Stimulated activated CD4-positive, alpha-beta T cell treated with anti-CD3 and anti-CD28 coated beads, Interleukin-1b, Interleukin-23, amount 100 ng/mL, for 48 hours (primary cell): ENCODE measurements around the gene GLOD5.
A peak's percentile ranks its signal among the peaks of the same experiment; 100 is the strongest.

ENCODE experiments used
- DNase-seq: peaks from one replicate; pipeline ENCODE4 v3.0.0-alpha.2; 2020

GLOD5 gene

DNA sequence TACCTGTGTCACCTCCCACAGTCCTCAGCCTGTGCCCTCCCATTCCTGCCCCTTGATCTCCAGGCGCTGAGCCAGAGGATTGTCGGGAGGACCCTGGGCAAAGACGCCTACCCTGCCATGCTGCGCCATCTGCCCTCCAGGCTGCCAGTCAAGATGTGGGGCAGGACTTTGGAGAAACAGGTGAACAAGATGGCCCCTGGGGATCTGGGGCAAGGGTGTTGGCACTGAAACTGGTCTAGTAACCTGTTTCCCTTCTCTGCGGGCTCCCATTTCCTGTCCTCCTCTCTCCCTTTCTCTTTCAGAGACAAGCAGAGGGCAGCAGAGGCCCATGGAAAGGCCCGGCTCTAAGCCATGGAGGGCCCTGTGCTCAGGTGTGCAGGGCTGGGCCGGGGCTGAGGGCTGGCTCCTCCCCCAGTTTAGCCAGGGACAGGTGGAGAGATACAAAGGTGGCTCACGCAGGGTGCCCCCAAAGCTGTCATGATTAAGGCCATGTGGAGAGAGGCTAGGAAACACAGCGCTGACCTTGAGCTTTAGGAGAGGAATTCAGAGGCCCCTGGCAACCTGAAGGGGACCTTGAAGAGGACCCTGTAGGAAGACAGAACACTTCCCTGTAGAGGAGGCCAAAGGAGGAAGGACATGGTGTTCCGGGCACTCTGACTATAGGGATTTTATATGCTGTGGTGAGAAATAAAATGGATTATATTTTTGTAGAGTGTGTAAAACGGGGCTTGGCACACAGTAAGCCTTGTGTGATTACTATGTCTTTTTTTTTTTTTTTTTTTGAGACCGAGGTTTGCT is at the start of gene GLOD5:
GLOD5 (plus strand) TSS at position 74 of the 798 bp plus-strand sequence; CDS start at position 118, 44 bp downstream.
- peak; percentile 2 for DNase-seq

DNA sequence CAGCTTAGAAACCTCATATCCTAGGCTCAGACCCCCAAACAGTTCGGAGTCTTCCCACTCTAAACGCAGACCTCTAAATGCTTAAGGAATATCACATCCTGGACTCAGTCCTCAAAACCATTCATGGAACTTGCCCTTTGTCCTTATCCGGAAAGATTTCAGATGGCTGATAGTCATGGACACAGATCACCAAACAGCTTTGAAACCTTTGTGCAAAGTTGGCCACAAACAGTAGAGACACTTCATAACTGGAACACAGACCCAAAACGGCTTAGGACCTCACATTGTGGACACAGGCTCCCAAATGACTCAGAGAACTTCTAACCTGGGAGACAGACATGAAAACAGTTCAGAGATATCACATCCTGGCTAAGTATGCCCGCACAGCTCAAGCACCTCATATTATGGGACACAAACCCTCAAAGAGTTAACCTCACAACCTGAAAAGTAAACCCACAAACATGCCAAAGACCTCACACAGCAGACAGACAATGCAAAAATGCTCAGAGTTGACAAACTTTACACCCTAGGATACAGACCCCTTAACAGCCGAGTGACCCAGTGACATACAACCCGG is 49.5 kb upstream of the GLOD5 start:
- DNase-seq = no peak

DNA sequence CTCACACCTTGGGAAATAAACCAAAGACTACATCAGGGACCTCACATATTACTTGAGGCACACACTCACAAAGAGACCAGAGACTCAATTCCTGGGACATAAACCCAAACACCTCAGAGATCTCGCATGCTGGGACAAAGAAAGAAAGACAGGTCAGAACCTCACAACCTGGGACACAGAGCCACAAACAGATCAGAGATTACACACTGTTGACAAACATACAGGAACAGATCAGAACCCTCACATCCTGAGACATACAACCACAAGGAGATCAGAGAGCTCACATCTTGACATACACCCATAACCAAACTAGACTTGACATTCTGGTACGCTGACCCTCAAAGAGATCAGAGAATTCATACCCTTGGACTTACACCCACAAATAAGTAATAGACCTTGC is 47.7 kb upstream of the GLOD5 start:
- DNase-seq = no peak

DNA sequence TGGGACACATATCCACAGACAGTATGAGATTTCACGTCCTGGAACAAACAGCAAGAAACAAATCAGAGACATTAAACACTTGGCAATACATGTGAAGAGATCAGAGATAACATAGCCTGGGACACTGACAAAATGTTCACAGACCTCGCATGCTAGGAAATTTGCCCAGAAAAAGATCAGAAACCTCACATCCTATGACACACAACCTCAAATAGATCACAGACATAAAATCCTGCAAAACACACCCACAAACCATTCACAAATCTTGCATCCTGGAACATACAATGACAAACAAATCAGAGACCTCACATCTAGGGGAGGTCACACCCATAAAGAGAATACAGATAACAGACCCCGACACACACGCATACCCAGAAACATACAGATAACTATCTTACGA is 47.0 kb upstream of the GLOD5 start:
- no peak for DNase-seq

DNA sequence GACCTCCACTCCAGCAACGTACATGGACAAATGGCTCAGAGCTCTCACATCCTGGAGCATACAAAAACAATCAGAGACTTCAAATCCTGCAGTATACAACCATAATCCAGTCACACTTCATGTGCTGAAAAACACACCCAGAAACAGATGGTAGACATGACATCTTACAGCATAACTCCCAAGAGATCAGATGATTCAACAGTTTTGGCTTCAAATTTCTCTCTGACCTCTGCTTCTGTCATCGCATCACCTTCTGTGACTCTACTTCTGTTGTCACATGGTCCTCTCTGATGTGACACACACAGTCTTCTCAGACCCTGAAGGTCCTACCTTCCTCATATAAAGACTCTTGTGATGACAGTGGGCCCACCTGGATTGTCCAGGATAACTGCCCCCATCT is 46.5 kb upstream of the GLOD5 start:
- DNase-seq = no peak

DNA sequence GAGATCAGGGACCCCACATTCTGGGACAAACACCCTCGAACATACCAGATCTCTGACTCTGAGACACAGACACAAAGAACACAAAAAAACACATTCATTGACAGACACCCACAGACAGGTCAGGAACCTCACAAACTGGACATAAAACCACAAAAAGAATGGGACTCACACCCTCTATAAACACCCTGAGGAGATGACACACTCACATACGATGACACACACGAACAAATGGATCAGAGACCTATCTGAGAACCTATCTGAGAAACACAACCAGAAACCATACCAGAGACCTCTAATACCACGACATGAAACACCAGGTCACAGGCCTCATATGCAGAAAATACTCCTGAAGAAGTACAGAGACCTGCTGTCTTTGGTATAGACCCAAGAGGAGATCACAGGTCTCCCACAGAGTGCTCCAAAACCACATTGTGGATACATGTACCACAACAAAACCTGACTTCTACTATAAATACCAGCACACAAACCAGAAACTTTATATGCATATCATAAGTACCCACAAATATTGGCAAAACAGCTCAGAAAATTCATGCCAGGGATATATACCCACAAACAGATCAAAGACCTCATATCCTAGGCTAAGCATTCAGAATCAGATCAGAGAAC is 45.6 kb upstream of the GLOD5 start:
- no peak for DNase-seq

DNA sequence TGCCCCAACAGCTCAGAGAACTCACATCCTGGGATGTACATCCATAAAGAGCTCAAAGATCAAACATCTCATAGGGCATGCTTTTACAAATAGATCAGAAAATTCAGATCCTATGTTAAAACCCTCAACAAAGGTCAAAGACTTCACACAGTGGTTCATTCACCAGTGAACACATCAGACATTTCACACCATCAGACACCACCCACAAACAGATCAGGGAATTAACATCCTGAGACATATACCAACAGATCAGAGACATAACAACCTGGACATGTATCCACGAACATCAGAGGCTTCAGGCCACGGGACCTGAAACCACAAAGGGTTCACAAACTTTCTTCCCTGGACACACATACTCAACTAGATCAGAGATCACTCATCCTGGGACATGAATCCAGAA is 41.6 kb upstream of the GLOD5 start:
- no peak for DNase-seq

DNA sequence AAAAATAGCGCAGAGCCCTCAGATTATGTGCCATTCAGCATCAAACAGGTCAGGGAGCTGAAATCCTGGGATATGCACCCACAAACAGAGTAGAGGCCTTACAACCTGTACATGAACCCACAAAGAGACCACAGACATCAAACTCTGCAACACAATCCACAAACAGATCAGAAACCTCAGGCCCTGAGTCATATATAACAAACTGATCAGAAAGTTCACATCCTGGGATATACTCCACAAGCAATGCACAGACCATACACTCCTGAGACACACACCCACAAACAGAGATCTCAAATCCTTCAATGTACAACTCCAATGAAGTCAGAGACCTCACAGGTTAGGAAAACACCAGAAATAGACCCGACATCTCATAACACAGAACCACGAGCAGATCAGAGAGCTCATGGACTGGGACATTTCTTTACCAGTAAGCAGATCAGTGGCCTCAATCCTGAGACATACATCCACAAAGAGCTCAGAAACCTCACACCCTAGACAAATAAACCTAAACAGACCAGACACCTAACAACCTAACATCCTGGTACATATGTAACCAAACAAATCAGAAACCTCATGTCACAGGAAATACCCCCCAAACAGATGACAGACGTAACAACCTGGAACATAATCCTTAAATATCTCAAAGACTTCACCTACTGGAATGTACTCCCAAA is 40.8 kb upstream of the GLOD5 start:
- no peak for DNase-seq

DNA sequence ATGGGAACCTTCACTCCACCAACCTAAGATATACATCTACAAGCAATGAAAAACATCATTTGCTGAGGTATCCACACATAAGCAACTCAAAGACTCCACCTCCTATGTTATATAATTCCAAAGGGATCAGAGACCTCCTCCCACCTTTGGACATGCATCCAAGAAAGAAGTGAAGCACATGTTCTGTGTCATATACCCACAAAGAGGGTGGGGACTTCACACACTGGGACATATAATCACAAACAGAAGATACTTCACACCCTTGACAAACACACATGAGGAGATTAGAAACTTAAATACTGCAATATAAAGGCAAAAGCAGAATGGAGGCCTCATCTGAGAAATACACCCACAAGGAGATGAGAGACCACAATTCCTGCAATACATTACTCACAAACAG is 39.6 kb upstream of the GLOD5 start:
- DNase-seq = no peak

DNA sequence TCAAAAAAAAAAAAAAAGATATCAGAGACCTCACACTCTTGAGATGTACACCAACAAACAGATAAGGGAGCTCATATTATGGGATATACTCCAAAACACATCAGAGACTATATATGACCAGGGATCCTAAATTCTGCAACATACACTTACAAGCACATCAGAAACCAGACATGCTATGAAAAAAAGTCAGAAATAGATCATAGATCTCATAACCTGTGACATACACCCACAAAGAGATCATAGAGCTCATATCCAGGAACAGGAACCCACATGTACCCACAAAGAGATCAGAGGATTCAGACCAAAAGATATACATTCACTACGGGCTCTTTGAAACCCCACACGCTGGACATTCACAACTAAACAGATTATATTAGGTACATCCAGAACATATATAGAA is 35.0 kb upstream of the GLOD5 start:
- no peak for DNase-seq

DNA sequence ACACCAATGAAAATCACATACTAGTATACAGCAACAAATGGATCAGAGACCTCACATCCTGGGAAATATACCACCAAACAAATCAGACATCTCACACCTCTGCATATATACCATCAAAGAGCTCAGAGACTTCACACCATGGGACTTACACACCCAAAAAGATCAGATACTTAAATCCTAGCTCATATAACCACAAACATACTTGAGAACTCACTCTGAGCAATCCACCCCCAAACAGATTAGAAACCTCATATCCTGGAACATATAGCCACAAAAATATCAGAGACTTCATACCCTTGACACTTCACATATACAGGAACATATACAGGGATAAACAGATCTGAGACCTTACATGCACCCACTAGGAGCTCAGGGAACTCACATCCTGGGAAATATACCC is 32.9 kb upstream of the GLOD5 start:
- DNase-seq = no peak

DNA sequence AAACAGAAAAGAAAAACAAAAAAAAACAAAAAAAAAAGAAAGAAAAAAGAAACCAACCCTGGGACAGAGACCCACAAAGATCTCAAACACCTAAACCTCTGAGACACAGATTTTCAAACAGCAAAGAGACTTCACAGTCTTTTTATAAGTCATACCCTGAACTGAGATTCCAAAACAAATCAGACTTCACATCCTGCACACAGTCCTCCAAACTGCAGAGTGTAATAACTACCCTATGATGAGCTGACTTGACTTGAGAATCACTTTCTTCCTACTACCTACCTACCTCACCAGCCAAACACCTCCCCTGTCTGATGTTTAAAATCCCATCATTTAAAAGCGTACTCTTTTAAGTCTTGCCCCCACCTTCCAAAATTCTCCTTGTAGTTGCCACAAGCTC is 25.2 kb upstream of the GLOD5 start:
- no peak for DNase-seq

DNA sequence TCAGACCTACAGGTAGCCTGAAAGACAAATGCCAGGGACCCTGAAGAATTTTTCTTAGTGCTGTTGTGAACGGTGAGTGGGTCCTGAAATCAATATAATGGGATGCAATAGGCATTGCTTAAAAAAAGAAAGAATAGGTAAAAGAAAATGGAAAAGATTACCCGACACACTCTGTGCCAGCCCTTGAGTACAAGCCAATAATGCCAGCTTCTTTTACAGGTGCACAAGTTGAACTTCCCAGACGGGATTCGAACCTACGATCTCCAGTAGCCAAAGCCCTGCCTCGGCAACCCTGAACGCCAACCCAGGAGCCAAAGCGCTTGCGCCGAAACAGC is 24.7 kb upstream of the GLOD5 start:
- no peak for DNase-seq

DNA sequence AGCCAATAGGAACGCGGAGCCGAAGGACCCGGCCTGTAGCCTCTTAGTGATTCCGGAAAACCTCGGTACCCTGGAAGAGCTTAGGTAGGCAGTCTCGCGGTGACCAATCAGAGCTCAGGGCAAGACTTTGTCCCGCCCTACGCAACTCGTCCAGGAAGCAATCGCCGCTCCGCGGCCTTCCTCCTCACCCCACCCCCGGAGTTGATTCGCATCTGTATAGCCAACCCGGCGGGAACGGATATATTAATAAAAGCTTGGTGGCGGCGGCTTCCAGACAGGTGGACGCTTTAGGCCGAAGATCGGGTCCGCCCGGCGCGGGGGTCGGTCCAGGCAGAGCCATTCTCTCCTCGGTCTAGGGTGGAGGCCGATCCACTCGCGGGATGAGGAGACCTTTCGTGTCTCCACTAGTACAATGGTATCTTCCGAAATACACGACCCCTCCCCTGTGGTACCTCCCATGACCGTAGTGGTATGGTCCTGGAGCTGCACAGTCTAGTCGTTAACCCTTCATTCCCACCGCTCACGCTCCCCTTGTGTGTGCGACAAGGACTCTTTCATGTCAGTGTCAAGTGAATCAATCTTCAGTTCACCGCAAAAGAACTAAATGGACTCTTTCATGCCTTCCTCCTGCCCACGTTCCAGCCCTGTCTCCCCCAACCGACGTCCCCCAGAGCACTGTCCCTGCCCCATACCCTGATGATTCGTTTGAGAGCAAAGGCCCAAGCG is 24.2 kb upstream of the GLOD5 start:
- peak; percentile 91 for DNase-seq

DNA sequence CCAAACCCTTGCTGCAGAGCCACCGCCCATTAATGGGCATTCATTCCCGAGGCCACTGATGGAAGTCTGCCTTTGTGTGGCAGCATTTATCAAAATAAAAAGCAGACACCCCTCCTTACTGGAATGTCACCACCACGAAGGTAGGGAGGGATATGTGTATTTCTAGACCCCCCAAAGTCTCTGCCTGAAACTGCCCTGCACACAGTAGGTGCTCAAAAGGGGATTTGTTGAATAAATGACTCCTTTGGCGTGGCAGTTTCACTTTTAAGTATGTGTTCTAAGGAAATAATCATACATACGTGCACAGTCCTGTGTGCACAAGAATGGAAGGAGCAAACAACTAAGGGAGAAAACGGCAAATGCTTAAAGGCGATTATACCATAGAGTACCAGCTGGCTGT is 23.6 kb upstream of the GLOD5 start:
- no peak for DNase-seq

DNA sequence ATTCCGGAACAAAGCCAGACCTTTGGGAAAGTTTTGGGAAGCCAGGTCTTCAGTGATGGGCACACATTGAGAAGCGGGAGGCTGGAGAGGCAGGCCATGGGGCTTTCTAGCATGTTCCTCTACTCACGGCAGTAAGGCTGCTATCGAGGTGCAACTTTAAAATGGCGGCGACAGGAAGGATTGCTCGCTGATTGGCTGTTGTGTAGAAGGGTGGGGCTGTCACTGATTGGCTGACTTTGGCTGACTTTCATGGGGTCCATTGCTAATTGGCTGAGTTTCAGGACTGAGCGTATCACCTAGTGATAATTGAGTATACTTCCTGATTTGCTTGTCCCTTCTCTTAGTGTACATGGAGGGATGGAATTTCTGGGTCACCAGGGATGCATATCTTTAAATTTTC is 19.7 kb upstream of the GLOD5 start:
- no peak for DNase-seq

DNA sequence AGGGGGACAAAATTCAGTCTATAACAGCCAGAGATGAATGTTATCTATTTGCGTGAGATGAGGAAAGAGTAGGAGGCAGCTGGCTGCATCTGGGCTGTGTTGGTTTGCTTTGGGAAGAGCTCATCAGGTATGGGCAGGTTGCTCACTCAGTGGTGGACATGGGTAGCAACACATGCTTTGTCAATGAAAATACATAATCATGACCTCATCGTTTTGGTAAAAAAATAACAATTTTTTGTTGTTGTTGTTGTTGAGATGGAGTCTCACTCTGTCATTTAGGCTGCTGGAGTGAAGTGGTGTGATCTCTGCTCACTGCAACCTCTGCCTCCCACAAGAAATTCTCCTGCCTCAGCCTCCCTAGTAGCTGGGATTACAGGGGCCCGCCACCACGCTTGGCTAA is 16.3 kb upstream of the GLOD5 start:
- DNase-seq = no peak

DNA sequence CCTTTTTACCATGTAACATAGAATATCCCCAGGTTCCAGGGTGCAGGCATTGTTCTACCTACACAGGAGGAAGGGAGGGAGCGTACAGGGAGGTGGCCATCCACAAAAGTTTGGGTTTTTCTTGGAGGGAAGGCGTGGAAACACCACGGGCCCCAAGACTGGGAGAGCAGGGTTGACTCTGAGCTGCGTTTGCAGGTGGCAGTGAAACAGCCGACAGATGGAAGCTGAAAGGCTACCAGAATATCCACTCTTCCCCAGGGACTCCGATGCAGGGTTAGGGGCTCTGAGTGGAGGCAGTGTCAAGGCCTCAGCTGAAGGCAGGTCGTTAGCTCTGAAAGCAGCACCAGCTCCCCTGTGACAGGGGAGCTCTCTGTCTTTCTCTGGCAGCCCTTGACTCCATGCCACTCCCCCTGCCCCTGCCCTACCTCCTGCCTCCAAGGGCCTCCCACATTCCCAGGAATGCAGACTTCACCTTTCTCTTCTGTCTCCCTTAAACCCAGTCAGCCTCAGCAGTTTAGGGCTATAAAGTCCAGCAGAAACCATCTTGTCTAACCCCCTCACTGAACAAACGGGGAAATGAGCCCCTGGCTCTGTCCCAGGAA is 14.0 kb upstream of the GLOD5 start:
- DNase-seq = no peak

DNA sequence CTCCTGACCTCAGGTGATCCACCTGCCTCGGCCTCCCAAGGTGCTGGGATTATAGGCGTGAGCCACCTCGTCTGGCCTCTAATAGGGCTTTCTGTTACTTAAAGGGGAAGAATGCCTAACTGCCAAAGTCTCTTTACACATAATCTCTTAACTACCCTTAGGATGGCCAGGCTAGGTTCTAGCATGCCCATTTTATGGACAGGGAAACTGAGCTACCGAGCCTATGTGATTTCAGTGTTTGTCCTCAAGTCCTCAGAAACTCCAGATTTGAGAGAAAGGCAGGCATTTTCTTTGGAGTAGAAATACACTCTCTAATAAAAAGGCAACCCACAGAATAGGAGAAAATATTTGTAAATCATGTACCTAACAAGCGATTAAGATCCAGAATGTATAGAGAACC is 12.4 kb upstream of the GLOD5 start:
- DNase-seq = no peak

DNA sequence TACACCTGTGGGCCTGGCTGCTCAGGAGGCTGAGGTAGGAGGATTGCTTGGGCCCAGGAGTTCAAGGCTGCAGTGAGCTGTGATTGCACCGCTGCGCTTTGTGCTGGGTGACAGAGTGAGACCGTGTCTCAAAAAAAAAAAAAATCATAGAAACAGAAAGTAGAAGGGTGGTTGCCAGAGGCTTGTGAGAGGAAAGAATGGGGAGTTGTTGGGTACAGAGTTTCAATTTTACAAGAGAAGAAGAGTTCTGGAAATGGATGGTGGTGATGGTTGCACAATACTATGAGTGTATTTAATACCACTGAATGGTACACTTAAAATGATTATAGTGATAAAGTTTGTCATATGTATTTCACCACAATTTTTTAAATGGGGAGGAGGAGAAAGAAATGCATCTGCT is 10.2 kb upstream of the GLOD5 start:
- peak; percentile 18 for DNase-seq

DNA sequence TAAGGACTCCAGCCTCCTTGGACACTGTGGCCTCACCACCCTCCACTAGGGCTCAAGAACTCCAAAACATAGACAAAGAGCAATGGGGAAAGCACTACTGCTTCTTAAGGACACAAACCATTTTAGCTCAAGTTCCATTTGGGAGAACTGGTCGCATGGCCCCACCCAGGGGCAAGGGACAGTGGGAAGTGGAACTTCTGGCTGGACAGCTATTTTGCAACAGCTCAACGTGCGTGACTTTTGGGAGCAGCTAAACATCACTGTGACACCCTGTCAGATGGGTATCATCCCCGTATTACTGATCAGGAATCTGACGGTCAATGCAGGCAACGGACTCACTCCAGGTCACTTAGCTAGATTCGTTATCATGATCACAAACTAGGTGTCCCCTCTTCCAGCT is 9.0 kb upstream of the GLOD5 start:
- DNase-seq = no peak

DNA sequence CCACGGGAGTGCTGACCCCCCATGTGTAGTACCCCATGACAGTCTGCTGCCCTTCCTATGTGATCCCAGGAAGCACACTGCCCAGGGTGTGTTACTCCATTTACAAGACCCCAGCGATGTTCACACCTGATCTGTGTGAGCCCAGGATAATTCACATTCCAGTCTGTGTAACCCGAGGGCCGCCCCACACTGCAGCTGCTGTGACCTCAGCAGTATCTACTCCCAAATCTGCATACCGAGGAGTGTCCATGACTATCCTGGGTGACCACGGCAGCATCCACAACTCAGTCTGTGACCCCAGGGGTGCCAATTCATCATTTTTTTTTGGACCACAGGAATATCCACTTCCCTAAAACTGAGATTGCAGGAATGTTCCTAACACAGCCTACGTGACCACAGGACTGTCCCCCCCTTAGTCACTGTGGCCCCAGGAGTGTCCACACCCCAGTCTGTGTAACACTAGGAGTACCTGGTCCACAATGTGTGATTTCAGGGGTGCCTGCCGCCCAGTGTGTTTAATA is 7.8 kb upstream of the GLOD5 start:
- DNase-seq = no peak

DNA sequence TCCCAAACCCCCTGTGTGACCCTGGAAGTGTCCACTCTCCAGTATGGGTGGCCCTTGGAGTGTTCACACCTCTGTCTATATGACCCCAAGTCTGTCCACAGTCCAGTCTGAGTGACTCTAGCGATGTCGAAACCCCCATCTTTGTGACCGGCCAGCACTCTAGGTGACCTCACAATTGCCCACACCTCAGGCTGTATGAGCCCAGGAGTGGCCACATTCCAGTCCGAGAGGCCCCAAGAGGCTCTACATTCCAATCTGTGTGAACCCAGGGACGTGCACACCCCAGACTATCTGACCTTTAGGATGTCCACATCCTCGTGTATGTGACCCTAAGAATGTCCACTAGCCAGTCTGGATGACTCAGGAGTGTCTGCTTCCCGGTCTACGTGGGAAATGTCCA is 7.3 kb upstream of the GLOD5 start:
- DNase-seq = no peak
